Measurements from ENCODE around the gene RAB1B.

DNA sequence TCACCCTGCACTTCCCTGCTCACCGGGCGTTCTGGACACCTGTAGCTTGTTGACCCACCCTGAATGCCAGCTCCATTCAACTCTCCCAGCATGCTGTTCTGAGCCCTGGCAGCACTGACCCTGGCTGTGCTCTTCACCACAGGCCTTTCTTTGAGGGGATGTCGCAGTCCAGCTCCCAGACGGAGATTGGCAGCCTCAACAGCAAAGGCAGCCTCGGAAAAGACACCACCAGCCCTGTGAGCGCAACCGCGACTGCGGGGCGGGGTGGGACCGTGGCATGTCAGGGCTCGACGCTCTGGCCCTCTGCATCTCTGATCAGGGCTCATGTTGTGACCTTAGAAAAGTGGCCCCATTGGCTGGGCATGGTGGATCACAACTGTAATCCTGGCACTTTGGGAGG, 47.4 kb upstream of the RAB1B start:
- TF ChIP-seq, protein P1, sequence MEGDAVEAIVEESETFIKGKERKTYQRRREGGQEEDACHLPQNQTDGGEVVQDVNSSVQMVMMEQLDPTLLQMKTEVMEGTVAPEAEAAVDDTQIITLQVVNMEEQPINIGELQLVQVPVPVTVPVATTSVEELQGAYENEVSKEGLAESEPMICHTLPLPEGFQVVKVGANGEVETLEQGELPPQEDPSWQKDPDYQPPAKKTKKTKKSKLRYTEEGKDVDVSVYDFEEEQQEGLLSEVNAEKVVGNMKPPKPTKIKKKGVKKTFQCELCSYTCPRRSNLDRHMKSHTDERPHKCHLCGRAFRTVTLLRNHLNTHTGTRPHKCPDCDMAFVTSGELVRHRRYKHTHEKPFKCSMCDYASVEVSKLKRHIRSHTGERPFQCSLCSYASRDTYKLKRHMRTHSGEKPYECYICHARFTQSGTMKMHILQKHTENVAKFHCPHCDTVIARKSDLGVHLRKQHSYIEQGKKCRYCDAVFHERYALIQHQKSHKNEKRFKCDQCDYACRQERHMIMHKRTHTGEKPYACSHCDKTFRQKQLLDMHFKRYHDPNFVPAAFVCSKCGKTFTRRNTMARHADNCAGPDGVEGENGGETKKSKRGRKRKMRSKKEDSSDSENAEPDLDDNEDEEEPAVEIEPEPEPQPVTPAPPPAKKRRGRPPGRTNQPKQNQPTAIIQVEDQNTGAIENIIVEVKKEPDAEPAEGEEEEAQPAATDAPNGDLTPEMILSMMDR (IDR thresholded peaks at IDR 0.05; ENCODE audit: insufficient read depth, low read depth, low read length) = no peak
- no peak for TF ChIP-seq EZH2 (IDR thresholded peaks at IDR 0.05; ENCODE audit: insufficient read depth, low read length)

Data from astrocyte (in vitro differentiated cells and primary cell).